Measurements from ENCODE around the gene PSME1. TPM values are rescaled to one million over a fixed set of nuclear protein-coding genes. Genes with fewer than 3 reads are reported as not detected.

The PSME1 gene
- total and polyA plus RNA-seq, 4 donors = 125 to 311 (median 239) TPM

DNA sequence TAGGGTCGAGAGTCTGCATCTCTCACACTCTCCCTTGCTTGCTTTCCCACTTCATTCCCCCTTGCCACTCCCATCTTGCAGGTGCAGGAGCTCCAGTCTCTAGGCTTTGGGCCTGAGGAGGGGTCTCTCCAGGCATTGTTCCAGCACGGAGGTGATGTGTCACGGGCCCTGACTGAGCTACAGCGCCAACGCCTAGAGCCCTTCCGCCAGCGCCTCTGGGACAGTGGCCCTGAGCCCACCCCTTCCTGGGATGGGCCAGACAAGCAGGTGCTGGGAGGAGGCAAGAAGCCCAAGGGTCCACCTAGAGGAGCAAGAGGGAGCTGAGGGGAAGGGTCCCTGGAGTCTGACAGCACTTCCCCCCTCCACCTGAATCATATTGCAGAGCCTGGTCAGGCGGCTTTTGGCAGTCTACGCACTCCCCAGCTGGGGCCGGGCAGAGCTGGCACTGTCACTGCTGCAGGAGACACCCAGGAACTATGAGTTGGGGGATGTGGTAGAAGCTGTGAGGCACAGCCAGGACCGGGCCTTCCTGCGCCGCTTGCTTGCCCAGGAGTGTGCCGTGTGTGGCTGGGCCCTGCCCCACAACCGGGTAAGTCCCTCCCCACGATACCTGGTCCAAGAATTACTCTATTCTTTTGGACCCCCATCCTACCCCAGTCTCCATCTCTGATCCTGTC is 15.5 kb downstream of the PSME1 start:
- Histone ChIP-seq H3K4me3 (no peak overlapping the region), H3K4me1 (ENCODE audit: control insufficient read depth in 5 of 5, insufficient read depth in 5 of 5, low read length in 5 of 5) (peaks cover 0 to 11% (median 4%) of the 10 kb centered on the region in 5 donors), H3K36me3 (ENCODE audit: control insufficient read depth in 4 of 4, insufficient read depth in 4 of 4, low read length in 4 of 4) (peaks cover 27 to 47% (median 32%) of the 10 kb centered on the region in 4 donors), H3K9ac (ENCODE audit: insufficient read depth in 1 of 2, low read length in 2 of 2) (no peak overlapping the region), H3K27me3 (ENCODE audit: control insufficient read depth in 3 of 3, insufficient read depth in 3 of 3, low read length in 2 of 3) (no peaks in the 10 kb centered on the region), H3K27ac (ENCODE audit: low read depth in 1 of 2, low read length in 1 of 2) (no peak overlapping the region), H3K9me3 (ENCODE audit: control insufficient read depth in 4 of 4, insufficient read depth in 3 of 4, low read length in 3 of 4) (no peaks in the 10 kb centered on the region)
- TF ChIP-seq, protein P1, sequence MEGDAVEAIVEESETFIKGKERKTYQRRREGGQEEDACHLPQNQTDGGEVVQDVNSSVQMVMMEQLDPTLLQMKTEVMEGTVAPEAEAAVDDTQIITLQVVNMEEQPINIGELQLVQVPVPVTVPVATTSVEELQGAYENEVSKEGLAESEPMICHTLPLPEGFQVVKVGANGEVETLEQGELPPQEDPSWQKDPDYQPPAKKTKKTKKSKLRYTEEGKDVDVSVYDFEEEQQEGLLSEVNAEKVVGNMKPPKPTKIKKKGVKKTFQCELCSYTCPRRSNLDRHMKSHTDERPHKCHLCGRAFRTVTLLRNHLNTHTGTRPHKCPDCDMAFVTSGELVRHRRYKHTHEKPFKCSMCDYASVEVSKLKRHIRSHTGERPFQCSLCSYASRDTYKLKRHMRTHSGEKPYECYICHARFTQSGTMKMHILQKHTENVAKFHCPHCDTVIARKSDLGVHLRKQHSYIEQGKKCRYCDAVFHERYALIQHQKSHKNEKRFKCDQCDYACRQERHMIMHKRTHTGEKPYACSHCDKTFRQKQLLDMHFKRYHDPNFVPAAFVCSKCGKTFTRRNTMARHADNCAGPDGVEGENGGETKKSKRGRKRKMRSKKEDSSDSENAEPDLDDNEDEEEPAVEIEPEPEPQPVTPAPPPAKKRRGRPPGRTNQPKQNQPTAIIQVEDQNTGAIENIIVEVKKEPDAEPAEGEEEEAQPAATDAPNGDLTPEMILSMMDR (IDR thresholded peaks at IDR 0.05; ENCODE audit: control extremely low read depth, extremely low read depth) = no peak
- no peak for DNase-seq
- ATAC-seq (ENCODE audit: insufficient read depth, low FRiP score) = no peak
- 93 to 95% methylated on average over 16 of the region's 16 CpGs for WGBS, 2 donors

DNA sequence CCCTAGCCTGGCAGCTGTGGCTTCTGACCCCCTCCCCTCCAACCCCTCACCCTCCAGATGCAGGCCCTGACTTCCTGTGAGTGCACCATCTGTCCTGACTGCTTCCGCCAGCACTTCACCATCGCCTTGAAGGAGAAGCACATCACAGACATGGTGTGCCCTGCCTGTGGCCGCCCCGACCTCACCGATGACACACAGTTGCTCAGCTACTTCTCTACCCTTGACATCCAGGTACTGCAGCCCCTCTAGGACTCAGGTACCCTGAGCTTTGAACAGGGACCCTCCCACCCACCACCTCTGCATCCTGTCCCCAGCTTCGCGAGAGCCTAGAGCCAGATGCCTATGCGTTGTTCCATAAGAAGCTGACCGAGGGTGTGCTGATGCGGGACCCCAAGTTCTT is 19.1 kb downstream of the PSME1 start:
- H3K4me1 ChIP-seq (ENCODE audit: control insufficient read depth in 5 of 5, insufficient read depth in 5 of 5, low read length in 5 of 5) = peaks cover 0 to 2% (median 0%) of the 10 kb centered on the region in 5 donors
- H3K9me3 ChIP-seq (ENCODE audit: control insufficient read depth in 4 of 4, insufficient read depth in 3 of 4, low read length in 3 of 4) = no peaks in the 10 kb centered on the region
- peaks cover 31 to 54% (median 42%) of the 10 kb centered on the region in 4 donors for H3K36me3 ChIP-seq (ENCODE audit: control insufficient read depth in 4 of 4, insufficient read depth in 4 of 4, low read length in 4 of 4)
- no peaks in the 10 kb centered on the region for H3K27me3 ChIP-seq (ENCODE audit: control insufficient read depth in 3 of 3, insufficient read depth in 3 of 3, low read length in 2 of 3)
- peak overlapping the region in 1 of 2 donors; percentile 8 for H3K27ac ChIP-seq (ENCODE audit: low read depth in 1 of 2, low read length in 1 of 2)
- no peak overlapping the region for H3K4me3 ChIP-seq
- no peak for ATAC-seq (ENCODE audit: insufficient read depth, low FRiP score)
- 95 to 98% methylated on average over 10 of the region's 10 CpGs for WGBS, 2 donors
- TF ChIP-seq, protein P1 (IDR thresholded peaks at IDR 0.05; ENCODE audit: control extremely low read depth, extremely low read depth) = no peak
- no peak overlapping the region for H3K9ac ChIP-seq (ENCODE audit: insufficient read depth in 1 of 2, low read length in 2 of 2)
- no peak for DNase-seq

DNA sequence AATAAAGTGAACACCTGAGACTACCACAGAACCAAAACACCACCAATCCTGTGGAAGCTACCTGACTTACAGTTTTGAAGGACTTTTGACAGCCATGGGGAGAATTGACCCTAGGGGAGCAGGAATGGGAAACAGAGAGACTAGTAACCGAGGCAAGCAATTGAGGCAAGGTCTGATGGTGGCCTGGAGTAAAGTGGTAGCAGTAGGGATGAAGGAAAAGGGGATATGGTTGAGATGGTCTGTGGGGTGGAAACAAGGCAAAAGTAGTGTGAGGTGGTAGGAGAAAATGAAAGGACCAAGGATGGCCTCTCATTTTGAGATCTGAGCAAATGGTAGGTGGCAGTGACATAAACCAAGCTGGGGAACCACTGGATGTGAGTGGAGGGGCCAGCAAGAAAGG is 20.8 kb downstream of the PSME1 start:
- peaks cover 24 to 38% (median 30%) of the 10 kb centered on the region in 4 donors for H3K36me3 ChIP-seq (ENCODE audit: control insufficient read depth in 4 of 4, insufficient read depth in 4 of 4, low read length in 4 of 4)
- TF ChIP-seq, protein P1 (IDR thresholded peaks at IDR 0.05; ENCODE audit: control extremely low read depth, extremely low read depth) = no peak
- ATAC-seq (ENCODE audit: insufficient read depth, low FRiP score) (no peak), DNase-seq (no peak)
- no peak overlapping the region for H3K4me3 ChIP-seq
- no peak overlapping the region for H3K27ac ChIP-seq (ENCODE audit: low read depth in 1 of 2, low read length in 1 of 2)
- no peaks in the 10 kb centered on the region for H3K9me3 ChIP-seq (ENCODE audit: control insufficient read depth in 4 of 4, insufficient read depth in 3 of 4, low read length in 3 of 4)
- peaks cover 0 to 11% (median 2%) of the 10 kb centered on the region in 5 donors for H3K4me1 ChIP-seq (ENCODE audit: control insufficient read depth in 5 of 5, insufficient read depth in 5 of 5, low read length in 5 of 5)
- H3K9ac ChIP-seq (ENCODE audit: insufficient read depth in 1 of 2, low read length in 2 of 2) = no peak overlapping the region
- no peaks in the 10 kb centered on the region for H3K27me3 ChIP-seq (ENCODE audit: control insufficient read depth in 3 of 3, insufficient read depth in 3 of 3, low read length in 2 of 3)
- 93 to 94% methylated on average over 1 of the region's 1 CpG for WGBS, 2 donors
